ENCODE measurements around the gene ADAMTS17.

Gene ADAMTS17

GRCh38 chr15:100038736-100039135 is 303.0 kb downstream of the ADAMTS17 start:
- DNase-seq, result no peak

- DNase-seq, result no peak
These were observed 303.9 kb downstream of the ADAMTS17 start for GRCh38 chr15:100037901-100038300.

- no peak for DNase-seq
These were observed 305.8 kb downstream of the ADAMTS17 start for GRCh38 chr15:100036015-100036414.

GRCh38 chr15:100034191-100034590 is 307.6 kb downstream of the ADAMTS17 start:
- no peak for DNase-seq

GRCh38 chr15:100033140-100033857 is 308.5 kb downstream of the ADAMTS17 start:
- DNase-seq, result no peak

GRCh38 chr15:100032358-100033085 is 309.3 kb downstream of the ADAMTS17 start:
- DNase-seq, result no peak

GRCh38 chr15:100031665-100032357 is 310.0 kb downstream of the ADAMTS17 start:
- no peak for DNase-seq

- DNase-seq, result no peak
These were observed 311.1 kb downstream of the ADAMTS17 start for GRCh38 chr15:100030586-100031229.

GRCh38 chr15:100029868-100030479 is 311.8 kb downstream of the ADAMTS17 start:
- DNase-seq, result no peak

GRCh38 chr15:100029045-100029444 is 312.7 kb downstream of the ADAMTS17 start:
- DNase-seq, result no peak

- no peak for DNase-seq
These were observed 315.7 kb downstream of the ADAMTS17 start for GRCh38 chr15:100026041-100026440.

- no peak for DNase-seq
These were observed 319.0 kb downstream of the ADAMTS17 start for GRCh38 chr15:100022806-100023205.

- no peak for DNase-seq
These were observed 319.4 kb downstream of the ADAMTS17 start for GRCh38 chr15:100022391-100022790.

GRCh38 chr15:100021653-100022052 is 320.1 kb downstream of the ADAMTS17 start:
- no peak for DNase-seq

GRCh38 chr15:100020614-100021013 is 321.2 kb downstream of the ADAMTS17 start:
- no peak for DNase-seq

- DNase-seq, result no peak
These were observed 321.6 kb downstream of the ADAMTS17 start for GRCh38 chr15:100020189-100020588.

GRCh38 chr15:100019601-100020000 is 322.2 kb downstream of the ADAMTS17 start:
- no peak for DNase-seq

- DNase-seq, result no peak
These were observed 323.6 kb downstream of the ADAMTS17 start for GRCh38 chr15:100018191-100018590.

- DNase-seq, result no peak
These were observed 324.6 kb downstream of the ADAMTS17 start for GRCh38 chr15:100017140-100017539.

GRCh38 chr15:100016632-100017031 is 325.1 kb downstream of the ADAMTS17 start:
- DNase-seq, result no peak

- DNase-seq, result no peak
These were observed 330.5 kb downstream of the ADAMTS17 start for GRCh38 chr15:100011235-100011634.

GRCh38 chr15:100009372-100009771 is 332.4 kb downstream of the ADAMTS17 start:
- DNase-seq, result no peak

GRCh38 chr15:100008258-100008657 is 333.5 kb downstream of the ADAMTS17 start:
- no peak for DNase-seq
